Effector CD8-positive, alpha-beta T cell (primary cell): Measurements from ENCODE around the gene BACE1-AS.
"Not testable (repeated sequence)": the region's sequence is repeated elsewhere in the genome, so short reads cannot be mapped to it uniquely, and the experiment has no call there.

ENCODE experiments used
- DNase-seq: peaks from one replicate; lab custom pipeline; 2025; lab: John Stamatoyannopoulos, UW
- total RNA-seq, 4 experiments: gene quantifications; one replicate each; lab custom pipeline; 2026; lab: John Stamatoyannopoulos, UW

The BACE1-AS gene
- 3.8 to 13.0 (median 7.3) reads per million in 4 experiments for total RNA-seq

GRCh38 chr11:117290809-117291396 lies at the start of gene BACE1-AS:
TSS of gene BACE1-AS (plus strand) at chr11:117291346.
- DNase-seq = no peak

GRCh38 chr11:117248341-117248740 lies 42.8 kb upstream of the BACE1-AS start:
- DNase-seq = no peak

GRCh38 chr11:117249571-117249970 lies 41.6 kb upstream of the BACE1-AS start:
- DNase-seq = no peak

- DNase-seq = no peak
These were observed 39.6 kb upstream of the BACE1-AS start for GRCh38 chr11:117251506-117251905.

GRCh38 chr11:117255966-117256365 lies 35.2 kb upstream of the BACE1-AS start:
- no peak for DNase-seq

GRCh38 chr11:117256573-117256972 lies 34.6 kb upstream of the BACE1-AS start:
- no peak for DNase-seq

- DNase-seq = no peak
These were observed 32.6 kb upstream of the BACE1-AS start for GRCh38 chr11:117258576-117258975.

GRCh38 chr11:117259417-117259816 lies 31.7 kb upstream of the BACE1-AS start:
- DNase-seq = no peak

GRCh38 chr11:117264624-117265323 lies 26.4 kb upstream of the BACE1-AS start:
- not testable (repeated sequence) for DNase-seq

- DNase-seq = no peak
These were observed 25.4 kb upstream of the BACE1-AS start for GRCh38 chr11:117265745-117266144.

GRCh38 chr11:117269856-117270255 lies 21.3 kb upstream of the BACE1-AS start:
- DNase-seq = no peak

- DNase-seq = no peak
These were observed 19.9 kb upstream of the BACE1-AS start for GRCh38 chr11:117271208-117271607.

- DNase-seq = not testable (repeated sequence)
These were observed 19.0 kb upstream of the BACE1-AS start for GRCh38 chr11:117272175-117272574.

- DNase-seq = no peak
These were observed 17.4 kb upstream of the BACE1-AS start for GRCh38 chr11:117273550-117274289.

GRCh38 chr11:117278347-117278746 lies 12.8 kb upstream of the BACE1-AS start:
- no peak for DNase-seq

GRCh38 chr11:117279711-117280376 lies 11.3 kb upstream of the BACE1-AS start:
- DNase-seq = no peak

GRCh38 chr11:117281159-117281558 lies 10.0 kb upstream of the BACE1-AS start:
- DNase-seq = no peak

GRCh38 chr11:117281869-117282268 lies 9.3 kb upstream of the BACE1-AS start:
- DNase-seq = no peak

- DNase-seq = no peak
These were observed 8.2 kb upstream of the BACE1-AS start for GRCh38 chr11:117282956-117283355.

GRCh38 chr11:117284053-117284452 lies 7.1 kb upstream of the BACE1-AS start:
- no peak for DNase-seq

- no peak for DNase-seq
These were observed 4.6 kb upstream of the BACE1-AS start for GRCh38 chr11:117286588-117286987.

GRCh38 chr11:117287668-117288067 lies 3.5 kb upstream of the BACE1-AS start:
- no peak for DNase-seq
